AG09309 (cell line): ENCODE data around the gene UPF2.

Experiments used
- DNase-seq: peaks from one replicate; pipeline ENCODE4 v3.0.0-alpha.2; 2010; ENCODE audit warnings: low read depth
- H3K4me3 ChIP-seq: 2 replicates; pipeline ENCODE4 v1.5.1; 2011; ENCODE audit warnings: mild to moderate bottlenecking, low read depth, low read length, moderate library complexity; ENCODE audit not compliant: control insufficient read depth
- TF ChIP-seq, protein P1 (sequence below): IDR thresholded peaks from 2 replicates; pipeline ENCODE4 v1.5.1; 2011; ENCODE audit warnings: mild to moderate bottlenecking, low read depth, low read length, inconsistent platforms; ENCODE audit not compliant: insufficient read depth, control insufficient read depth; ENCODE audit errors: missing control alignments

UPF2 gene

DNA sequence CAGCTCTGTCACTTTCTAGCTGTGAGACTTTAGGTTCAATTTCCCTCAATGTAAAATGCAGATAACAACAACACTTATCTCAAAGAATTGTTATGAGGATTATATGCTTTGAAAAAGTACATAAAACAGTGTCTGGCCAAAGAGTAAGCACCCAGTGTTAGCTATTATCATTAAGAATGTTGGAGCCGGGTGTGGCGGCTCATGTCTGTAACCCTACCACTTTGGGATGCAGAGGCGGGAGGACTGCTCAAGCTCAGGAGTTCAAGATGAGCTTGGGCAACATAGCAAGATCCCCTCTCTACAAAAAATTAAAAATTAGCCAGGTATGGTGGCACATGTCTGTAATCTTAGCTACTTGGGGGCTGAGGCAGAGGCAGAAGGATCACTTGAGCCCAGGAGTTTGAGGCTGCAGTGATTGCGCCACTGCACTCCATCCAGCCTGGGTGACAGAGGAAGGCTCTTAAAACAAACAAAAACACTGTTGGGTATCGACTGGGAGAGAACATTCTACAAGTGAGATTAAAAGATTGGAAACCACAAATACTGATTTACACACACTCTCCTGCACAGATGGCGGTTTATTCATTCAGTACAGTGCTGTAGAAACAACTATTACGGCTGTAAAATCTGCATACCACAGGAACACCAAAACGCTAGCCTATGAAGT is 112.2 kb downstream of the UPF2 start:
- DNase-seq, result no peak
- TF ChIP-seq, protein P1, sequence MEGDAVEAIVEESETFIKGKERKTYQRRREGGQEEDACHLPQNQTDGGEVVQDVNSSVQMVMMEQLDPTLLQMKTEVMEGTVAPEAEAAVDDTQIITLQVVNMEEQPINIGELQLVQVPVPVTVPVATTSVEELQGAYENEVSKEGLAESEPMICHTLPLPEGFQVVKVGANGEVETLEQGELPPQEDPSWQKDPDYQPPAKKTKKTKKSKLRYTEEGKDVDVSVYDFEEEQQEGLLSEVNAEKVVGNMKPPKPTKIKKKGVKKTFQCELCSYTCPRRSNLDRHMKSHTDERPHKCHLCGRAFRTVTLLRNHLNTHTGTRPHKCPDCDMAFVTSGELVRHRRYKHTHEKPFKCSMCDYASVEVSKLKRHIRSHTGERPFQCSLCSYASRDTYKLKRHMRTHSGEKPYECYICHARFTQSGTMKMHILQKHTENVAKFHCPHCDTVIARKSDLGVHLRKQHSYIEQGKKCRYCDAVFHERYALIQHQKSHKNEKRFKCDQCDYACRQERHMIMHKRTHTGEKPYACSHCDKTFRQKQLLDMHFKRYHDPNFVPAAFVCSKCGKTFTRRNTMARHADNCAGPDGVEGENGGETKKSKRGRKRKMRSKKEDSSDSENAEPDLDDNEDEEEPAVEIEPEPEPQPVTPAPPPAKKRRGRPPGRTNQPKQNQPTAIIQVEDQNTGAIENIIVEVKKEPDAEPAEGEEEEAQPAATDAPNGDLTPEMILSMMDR, result no peak
- no peak overlapping the region for H3K4me3 ChIP-seq

DNA sequence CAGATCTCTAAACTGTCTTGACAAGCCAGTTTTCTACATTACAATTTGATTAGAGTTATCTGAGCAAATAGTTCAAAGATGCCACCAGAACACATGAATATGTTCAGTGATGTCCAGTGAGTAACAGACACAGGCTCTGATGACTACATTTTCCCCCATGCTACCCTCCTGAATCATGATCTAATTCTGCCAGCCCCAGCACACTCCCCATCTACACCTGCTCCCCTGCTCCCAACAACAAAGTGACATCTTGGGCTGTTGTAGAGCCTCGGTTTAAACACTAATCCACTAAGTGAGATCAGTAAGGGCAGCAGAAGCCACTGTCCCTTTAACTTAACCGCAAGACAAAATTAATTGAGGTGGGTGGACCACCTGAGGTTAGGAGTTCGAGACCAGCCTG is 114.9 kb downstream of the UPF2 start:
- no peak overlapping the region for H3K4me3 ChIP-seq
- TF ChIP-seq, protein P1, result no peak
- DNase-seq, result no peak

DNA sequence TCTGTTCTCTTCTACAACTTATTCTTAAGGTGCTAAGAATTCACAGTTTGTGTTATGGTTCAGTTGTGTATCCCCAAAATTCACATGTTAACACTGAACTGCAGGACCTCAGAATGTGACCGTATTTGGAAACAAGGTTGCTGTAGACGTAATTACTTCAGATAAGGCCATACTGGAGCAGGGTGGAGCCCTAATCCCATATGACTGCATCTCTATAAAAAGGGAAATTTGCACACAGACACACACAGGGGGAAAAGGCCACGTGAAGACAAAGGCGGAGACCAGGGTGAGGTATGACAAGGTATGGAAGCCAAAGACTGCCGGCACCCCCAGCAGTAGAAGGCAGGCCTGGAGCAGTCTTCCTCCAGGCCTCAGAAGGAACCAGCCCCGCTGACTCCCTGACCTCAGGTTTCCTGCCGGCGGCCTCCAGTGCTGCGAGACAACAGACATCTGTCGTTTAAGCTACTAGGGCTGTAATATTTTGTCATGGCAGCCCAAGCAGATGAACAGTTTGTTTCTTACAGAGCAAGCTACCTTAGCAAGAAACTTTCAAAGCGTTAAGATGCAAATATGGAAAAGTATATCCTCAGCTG is 120.7 kb downstream of the UPF2 start:
- no peak overlapping the region for H3K4me3 ChIP-seq
- TF ChIP-seq, protein P1, result no peak
- DNase-seq, result no peak

- TF ChIP-seq, protein P1, result no peak
- no peak overlapping the region for H3K4me3 ChIP-seq
- DNase-seq, result no peak
Measured at GRCh38 chr10:11919271-11919670, 123.3 kb downstream of the UPF2 start.

GRCh38 chr10:11918384-11918783 is 124.2 kb downstream of the UPF2 start:
- DNase-seq, result no peak
- H3K4me3 ChIP-seq, result no peak overlapping the region
- TF ChIP-seq, protein P1, result no peak

DNA sequence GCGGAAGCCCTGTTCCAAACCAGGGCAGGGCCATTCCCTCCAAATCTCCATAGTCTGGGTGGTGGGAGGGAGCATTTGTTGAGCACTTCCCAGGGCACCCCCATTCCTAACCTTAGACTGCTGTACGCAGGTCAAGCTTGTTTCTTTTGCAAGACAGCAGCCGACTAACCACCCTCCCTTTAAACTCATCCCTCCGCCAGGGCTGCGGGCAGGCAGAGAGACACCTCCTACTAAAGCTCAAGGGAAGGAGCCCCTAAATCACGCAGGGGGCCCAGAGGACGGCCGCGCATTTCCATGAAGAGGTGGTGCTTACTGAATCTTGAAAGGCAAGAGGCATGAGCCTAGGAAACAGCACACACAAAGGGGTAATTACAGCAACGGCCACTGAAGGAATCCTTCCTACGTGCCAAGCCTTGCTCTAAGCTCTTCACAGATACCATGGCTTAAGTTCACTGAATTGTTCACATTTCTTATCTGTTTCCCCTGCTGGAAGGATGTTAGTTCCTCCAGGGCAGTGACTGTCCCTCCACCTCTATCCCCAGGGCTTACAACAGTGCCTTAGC is 129.4 kb downstream of the UPF2 start:
- no peak for DNase-seq
- H3K4me3 ChIP-seq, result no peak overlapping the region
- TF ChIP-seq, protein P1, result no peak
